Smooth muscle cell (in vitro differentiated cells): ENCODE data around the gene ALOX12. TPM values are rescaled to one million over a fixed set of nuclear protein-coding genes. Genes with fewer than 3 reads are reported as not detected.
"Not testable (repeated sequence)": the region's sequence is repeated elsewhere in the genome, so short reads cannot be mapped to it uniquely, and the experiment has no call there.

Experiments used
- DNase-seq: peaks from one replicate; lab custom pipeline; 2025; ENCODE audit not compliant: unreplicated experiment; lab: John Stamatoyannopoulos, UW
- H2AFZ ChIP-seq: fragments of 200-600 bp; sonication (generic); 2 replicates; pipeline ENCODE4 v1.6.0; 2016; ENCODE audit warnings: antibody characterized with exemption, low read depth, mild to moderate bottlenecking
- H3F3A ChIP-seq: fragments of 200-600 bp; sonication (generic); 2 replicates; pipeline ENCODE4 v1.6.0; 2017; ENCODE audit warnings: antibody characterized with exemption, low read depth
- H3K27ac ChIP-seq: fragments of 200-600 bp; sonication (generic); 2 replicates; pipeline ENCODE4 v1.5.1; 2016; ENCODE audit warnings: low read depth, mild to moderate bottlenecking
- H3K27me3 ChIP-seq: fragments of 200-600 bp; sonication (generic); 2 replicates; pipeline ENCODE4 v1.6.1; 2016; ENCODE audit warnings: low read depth, mild to moderate bottlenecking
- H3K36me3 ChIP-seq: fragments of 200-600 bp; sonication (generic); 2 replicates; pipeline ENCODE4 v1.5.1; 2016; ENCODE audit warnings: low read depth
- H3K4me1 ChIP-seq: fragments of 200-600 bp; sonication (generic); 2 replicates; pipeline ENCODE4 v1.5.1; 2016; ENCODE audit warnings: low read depth
- H3K4me2 ChIP-seq: fragments of 200-600 bp; sonication (generic); 2 replicates; pipeline ENCODE4 v1.6.0; 2016; ENCODE audit warnings: mild to moderate bottlenecking
- H3K4me3 ChIP-seq: fragments of 200-600 bp; sonication (generic); 2 replicates; pipeline ENCODE4 v1.5.1; 2016; ENCODE audit warnings: mild to moderate bottlenecking
- H3K79me2 ChIP-seq: fragments of 200-600 bp; sonication (generic); 2 replicates; pipeline ENCODE4 v1.6.0; 2016; ENCODE audit warnings: low read depth, mild to moderate bottlenecking
- H3K9ac ChIP-seq: fragments of 200-600 bp; sonication (generic); 2 replicates; pipeline ENCODE4 v1.6.0; 2016; ENCODE audit warnings: low read depth
- H3K9me3 ChIP-seq: fragments of 200-600 bp; sonication (generic); replicated peaks from 2 replicates; pipeline ENCODE4 v1.5.1; 2016; ENCODE audit warnings: low read depth
- H4K20me1 ChIP-seq: fragments of 200-600 bp; sonication (generic); 2 replicates; pipeline ENCODE4 v1.6.0; 2016; ENCODE audit warnings: low read depth
- CTCF ChIP-seq: fragments of 200-600 bp; sonication (generic); IDR thresholded peaks from 2 replicates; pipeline ENCODE4 v1.5.1; 2017; ENCODE audit warnings: borderline replicate concordance, mild to moderate bottlenecking, antibody characterized with exemption; ENCODE audit not compliant: insufficient read depth, poor library complexity, severe bottlenecking
- WGBS: methylation state at CpG from one replicate; pipeline ENCODE4 v1.1.7; 2016; ENCODE audit warnings: low lambda C conversion rate; 5-methylcytosine and 5-hydroxymethylcytosine counted together
- polyA plus RNA-seq: library from polyadenylated mRNA; unstranded; fragments of >200 nt; fragmentation: Nextera tagmentation; extraction: Ambion mirVana; gene quantifications from 2 replicates; pipeline ENCODE4 v1.2.1, GENCODE V29; 2016
- total RNA-seq: library from RNA; depleted of rRNA; stranded (reverse); fragments of >200 nt; gene quantifications from 2 replicates; pipeline ENCODE4 v1.2.3, GENCODE V29; 2014

Gene ALOX12
- total and polyA plus RNA-seq, 2 experiments from 2014 or later, result 0.35 TPM; not detected in 1

GRCh38 chr17:7047566-7047965 is 51.7 kb downstream of the ALOX12 start:
- peak overlapping the region; percentile 81 for H3K4me2 ChIP-seq

GRCh38 chr17:7048968-7049367 is 53.1 kb downstream of the ALOX12 start:
- 20% methylated on average over 6 of the region's 6 CpGs for WGBS
- Histone ChIP-seq H3K79me2 (no peaks in the 10 kb centered on the region), H3K36me3 (no peaks in the 10 kb centered on the region), H3K4me3 (no peak overlapping the region), H3K27me3 (peaks cover 5% of the 10 kb centered on the region), H3K9me3 (no peaks in the 10 kb centered on the region), H2AFZ (no peak overlapping the region), H3K4me1 (no peaks in the 10 kb centered on the region), H3K9ac (no peak overlapping the region), H3F3A (no peaks in the 10 kb centered on the region), H3K27ac (peak overlapping the region; percentile 10), H3K4me2 (peak overlapping the region; percentile 33), H4K20me1 (no peaks in the 10 kb centered on the region)
- DNase-seq, result no peak
- TF ChIP-seq CTCF, result no peak

More at GRCh38 chr17:7047566-7047965, 51.7 kb downstream of the ALOX12 start:
- 84% methylated on average over 6 of the region's 6 CpGs for WGBS
- Histone ChIP-seq H3K27ac (no peak overlapping the region), H3K9ac (no peak overlapping the region), H4K20me1 (no peaks in the 10 kb centered on the region), H3K36me3 (no peaks in the 10 kb centered on the region), H3K4me3 (no peak overlapping the region), H2AFZ (no peak overlapping the region), H3K27me3 (peaks cover 8% of the 10 kb centered on the region), H3K9me3 (no peaks in the 10 kb centered on the region), H3F3A (no peaks in the 10 kb centered on the region), H3K79me2 (no peaks in the 10 kb centered on the region), H3K4me1 (peaks cover 6% of the 10 kb centered on the region)
- TF ChIP-seq CTCF, result no peak
- DNase-seq, result no peak

- WGBS, result 93% methylated on average over 9 of the region's 9 CpGs
- not testable (repeated sequence) for H3K27ac ChIP-seq, H3K9me3 ChIP-seq, H3K4me2 ChIP-seq, H3K9ac ChIP-seq, H2AFZ ChIP-seq, H3K79me2 ChIP-seq, H3F3A ChIP-seq, H3K36me3 ChIP-seq, H3K27me3 ChIP-seq, H3K4me1 ChIP-seq, DNase-seq, H4K20me1 ChIP-seq, H3K4me3 ChIP-seq
Measured at GRCh38 chr17:7050583-7050982, 54.7 kb downstream of the ALOX12 start.

- no peak overlapping the region for H3K4me3 ChIP-seq
- DNase-seq, result no peak
- no peaks in the 10 kb centered on the region for H3K79me2 ChIP-seq
- 50% methylated on average over 4 of the region's 4 CpGs for WGBS
- no peak overlapping the region for H3K4me2 ChIP-seq
- no peaks in the 10 kb centered on the region for H3K4me1 ChIP-seq
- TF ChIP-seq CTCF, result no peak
- H2AFZ ChIP-seq, result no peak overlapping the region
- H3K9me3 ChIP-seq, result no peaks in the 10 kb centered on the region
- H3K27me3 ChIP-seq, result no peaks in the 10 kb centered on the region
- no peak overlapping the region for H3K9ac ChIP-seq
- no peaks in the 10 kb centered on the region for H4K20me1 ChIP-seq
- H3K36me3 ChIP-seq, result no peaks in the 10 kb centered on the region
- no peak overlapping the region for H3K27ac ChIP-seq
- H3F3A ChIP-seq, result no peaks in the 10 kb centered on the region
Measured at GRCh38 chr17:7056386-7056785, 60.5 kb downstream of the ALOX12 start.
